Amniotic stem cell (primary cell): ENCODE data around the gene LELP1.
A peak's percentile ranks its signal among the peaks of the same experiment; 100 is the strongest.
"Not testable (repeated sequence)": the region's sequence is repeated elsewhere in the genome, so short reads cannot be mapped to it uniquely, and the experiment has no call there.

Source experiments
- DNase-seq: peaks from one replicate; lab custom pipeline; 2025; lab: John Stamatoyannopoulos, UW

Gene LELP1

GRCh38 chr1:153203130-153203529 is at the start of gene LELP1:
Gene LELP1 (plus strand): TSS chr1:153203430. CDS start chr1:153204708, 1,278 bp downstream.
- DNase-seq: no peak

- no peak for DNase-seq
Measured at GRCh38 chr1:153155541-153155940, 47.7 kb upstream of the LELP1 start.

- DNase-seq: no peak
Measured at GRCh38 chr1:153168686-153169085, 34.5 kb upstream of the LELP1 start.

GRCh38 chr1:153174624-153175023 is 28.6 kb upstream of the LELP1 start:
- DNase-seq: no peak

GRCh38 chr1:153178922-153179321 is 24.3 kb upstream of the LELP1 start:
- no peak for DNase-seq

- DNase-seq: no peak
Measured at GRCh38 chr1:153180556-153180955, 22.7 kb upstream of the LELP1 start.

GRCh38 chr1:153188301-153188700 is 14.9 kb upstream of the LELP1 start:
- not testable (repeated sequence) for DNase-seq

- no peak for DNase-seq
Measured at GRCh38 chr1:153190373-153190772, 12.9 kb upstream of the LELP1 start.

GRCh38 chr1:153192697-153193096 is 10.5 kb upstream of the LELP1 start:
- no peak for DNase-seq

GRCh38 chr1:153194331-153195050 is 8.7 kb upstream of the LELP1 start:
- DNase-seq: no peak

- DNase-seq: no peak
Measured at GRCh38 chr1:153195216-153195615, 8.0 kb upstream of the LELP1 start.

GRCh38 chr1:153202006-153202405 is 1.2 kb upstream of the LELP1 start:
- no peak for DNase-seq

- no peak for DNase-seq
Measured at GRCh38 chr1:153206631-153207030, 3.4 kb downstream of the LELP1 start.

GRCh38 chr1:153210206-153210605 is 7.0 kb downstream of the LELP1 start:
- DNase-seq: no peak

GRCh38 chr1:153212201-153212600 is 9.0 kb downstream of the LELP1 start:
- DNase-seq: no peak

- DNase-seq: no peak
Measured at GRCh38 chr1:153213519-153213918, 10.3 kb downstream of the LELP1 start.

GRCh38 chr1:153217212-153217611 is 14.0 kb downstream of the LELP1 start, which contains the start of gene PRR9:
Gene PRR9 (plus strand): TSS chr1:153217584. CDS start chr1:153218145, 561 bp downstream.
- DNase-seq: no peak

- DNase-seq: no peak
Measured at GRCh38 chr1:153217744-153218416, 14.7 kb downstream of the LELP1 start.

GRCh38 chr1:153220606-153221303 is 17.5 kb downstream of the LELP1 start:
- DNase-seq: no peak

GRCh38 chr1:153223040-153223891 is 20.0 kb downstream of the LELP1 start:
- DNase-seq: peak; percentile 17

- DNase-seq: no peak
Measured at GRCh38 chr1:153227810-153228209, 24.6 kb downstream of the LELP1 start.

GRCh38 chr1:153228491-153228890 is 25.3 kb downstream of the LELP1 start:
- DNase-seq: no peak
